Measurements from ENCODE around the gene MGAT4A. TPM values are rescaled to one million over a fixed set of nuclear protein-coding genes. Genes with fewer than 3 reads are reported as not detected.

The MGAT4A gene
- total and polyA plus RNA-seq, 10 of the 15 experiments (the other 5 are each of a cell fraction or from before 2014, with no cell fraction given), result 4.3 to 23.4 (median 13.6) TPM

DNA sequence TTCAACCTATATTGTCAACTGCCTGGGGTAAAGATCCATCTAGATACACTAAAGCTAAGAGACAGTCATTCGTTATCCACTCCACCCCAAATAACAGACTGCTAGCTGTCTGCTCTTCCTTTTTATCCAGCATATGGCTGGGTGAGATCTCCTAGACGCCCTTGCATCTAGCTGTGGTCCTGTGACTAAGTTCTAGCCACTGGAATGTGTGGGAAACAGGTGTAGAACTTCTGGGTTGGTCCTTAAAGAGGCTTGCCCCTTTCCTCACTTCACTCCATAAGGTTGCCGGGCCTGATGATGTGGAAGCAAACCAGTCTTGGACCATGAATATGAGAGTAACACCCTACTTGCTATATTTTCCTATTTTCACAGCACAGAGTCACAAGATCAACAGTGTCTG is 125.9 kb downstream of the MGAT4A start (continued):
- TF ChIP-seq, protein P1, sequence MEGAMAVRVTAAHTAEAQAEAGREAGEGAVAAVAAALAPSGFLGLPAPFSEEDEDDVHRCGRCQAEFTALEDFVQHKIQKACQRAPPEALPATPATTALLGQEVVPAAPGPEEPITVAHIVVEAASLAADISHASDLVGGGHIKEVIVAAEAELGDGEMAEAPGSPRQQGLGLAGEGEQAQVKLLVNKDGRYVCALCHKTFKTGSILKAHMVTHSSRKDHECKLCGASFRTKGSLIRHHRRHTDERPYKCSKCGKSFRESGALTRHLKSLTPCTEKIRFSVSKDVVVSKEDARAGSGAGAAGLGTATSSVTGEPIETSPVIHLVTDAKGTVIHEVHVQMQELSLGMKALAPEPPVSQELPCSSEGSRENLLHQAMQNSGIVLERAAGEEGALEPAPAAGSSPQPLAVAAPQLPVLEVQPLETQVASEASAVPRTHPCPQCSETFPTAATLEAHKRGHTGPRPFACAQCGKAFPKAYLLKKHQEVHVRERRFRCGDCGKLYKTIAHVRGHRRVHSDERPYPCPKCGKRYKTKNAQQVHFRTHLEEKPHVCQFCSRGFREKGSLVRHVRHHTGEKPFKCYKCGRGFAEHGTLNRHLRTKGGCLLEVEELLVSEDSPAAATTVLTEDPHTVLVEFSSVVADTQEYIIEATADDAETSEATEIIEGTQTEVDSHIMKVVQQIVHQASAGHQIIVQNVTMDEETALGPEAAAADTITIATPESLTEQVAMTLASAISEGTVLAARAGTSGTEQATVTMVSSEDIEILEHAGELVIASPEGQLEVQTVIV (IDR thresholded peaks at IDR 0.05; ENCODE audit: borderline replicate concordance, partially characterized antibody), result no peak
- TF ChIP-seq HCFC1 (IDR thresholded peaks at IDR 0.05; ENCODE audit: low read length), result no peak
- no peak for TF ChIP-seq NFYB (IDR thresholded peaks at IDR 0.05; ENCODE audit: insufficient read depth, low read depth, low read length)

DNA sequence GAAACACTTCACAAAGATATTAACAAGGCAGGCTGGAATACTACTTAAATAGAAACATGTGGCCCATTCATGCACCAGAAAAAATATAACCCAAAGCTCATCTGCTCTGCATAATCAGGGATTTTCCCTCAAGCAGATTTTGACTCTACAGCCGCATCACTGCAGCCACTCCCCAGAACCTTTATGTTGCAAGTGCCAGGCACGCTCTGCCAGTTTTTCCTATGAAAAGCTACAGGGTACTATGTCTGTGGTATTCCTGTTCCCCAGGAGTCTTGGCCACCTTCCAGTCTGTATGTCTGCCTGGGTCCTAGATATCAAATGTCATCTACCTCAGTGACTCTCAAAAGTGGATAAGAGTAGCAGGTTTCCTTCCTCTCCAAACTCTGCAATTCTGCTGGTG is 126.4 kb downstream of the MGAT4A start:
- Histone ChIP-seq H3K4me2 (ENCODE audit: control insufficient read depth, insufficient read depth) (no peak overlapping the region), H3K9me3 (replicated peaks; ENCODE audit: control insufficient read depth, insufficient read depth, low read length) (no peaks in the 10 kb centered on the region; the same call in 2 of the 3 replicates), H3K79me2 (ENCODE audit: control insufficient read depth, insufficient read depth, low read length) (peaks cover 38% of the 10 kb centered on the region), H2AFZ (ENCODE audit: control insufficient read depth, low read depth, low read length) (no peak overlapping the region), H3K36me3 (ENCODE audit: control insufficient read depth in 2 of 2, insufficient read depth in 2 of 2, low read length in 1 of 2) (peaks cover 0 to 16% of the 10 kb centered on the region in 2 experiments; a peak in 2 of 4 replicates), H3K4me1 (ENCODE audit: control insufficient read depth, insufficient read depth, low read length) (0 out of 2 replicates have a peak, but pooled peaks cover 5% of the 10 kb centered on the region), H3K27me3 (replicated peaks in 1 of 2; ENCODE audit: control insufficient read depth in 2 of 2, insufficient read depth in 2 of 2, low read length in 1 of 2) (no peaks in the 10 kb centered on the region), H3K4me3 (no peak overlapping the region), H3K9ac (ENCODE audit: control insufficient read depth, insufficient read depth, low read length) (no peak overlapping the region), H3K27ac (ENCODE audit: control insufficient read depth, insufficient read depth) (no peak overlapping the region), H4K20me1 (ENCODE audit: control insufficient read depth, insufficient read depth) (no peaks in the 10 kb centered on the region)
- RAD21 ChIA-PET (ENCODE audit: unreplicated experiment), result no interaction called here
- CTCF ChIA-PET, result no interaction called here
- in situ Hi-C loops (cut with MboI) (loop anchor here (5.0 kb wide), 1 partner anchor 192 kb away; no protein-coding TSS in a partner anchor), intact Hi-C loops (cut with micrococcal nuclease; ENCODE audit: unreplicated experiment) (no loop called here)
- TF ChIP-seq POU2F2 (IDR thresholded peaks at IDR 0.05; ENCODE audit: borderline replicate concordance, low read depth, low read length), result peak; percentile 28; the same call in 1 of the 3 replicates
- TF ChIP-seq SIN3A (IDR thresholded peaks at IDR 0.05; ENCODE audit: low read depth, low read length), result no peak
- no peak for TF ChIP-seq RAD51 (IDR thresholded peaks at IDR 0.05)
- TF ChIP-seq NRF1 (conservative IDR thresholded peaks at IDR 0.05; ENCODE audit: low read depth, low read length), result no peak
- TF ChIP-seq NR2F1 (conservative IDR thresholded peaks at IDR 0.05), result no peak
- no peak for TF ChIP-seq DPF2 (IDR thresholded peaks at IDR 0.05)
- TF ChIP-seq, protein P2, sequence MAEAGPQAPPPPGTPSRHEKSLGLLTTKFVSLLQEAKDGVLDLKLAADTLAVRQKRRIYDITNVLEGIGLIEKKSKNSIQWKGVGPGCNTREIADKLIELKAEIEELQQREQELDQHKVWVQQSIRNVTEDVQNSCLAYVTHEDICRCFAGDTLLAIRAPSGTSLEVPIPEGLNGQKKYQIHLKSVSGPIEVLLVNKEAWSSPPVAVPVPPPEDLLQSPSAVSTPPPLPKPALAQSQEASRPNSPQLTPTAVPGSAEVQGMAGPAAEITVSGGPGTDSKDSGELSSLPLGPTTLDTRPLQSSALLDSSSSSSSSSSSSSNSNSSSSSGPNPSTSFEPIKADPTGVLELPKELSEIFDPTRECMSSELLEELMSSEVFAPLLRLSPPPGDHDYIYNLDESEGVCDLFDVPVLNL (IDR thresholded peaks at IDR 0.05; ENCODE audit: low read depth, low read length), result no peak
- BruUV-seq (replicated peaks), result no TSS peak
- SMC1A ChIA-PET (ENCODE audit: uncharacterized antibody, unreplicated experiment), result interaction anchor here (0.6 to 1.2 kb wide), 2 partner anchors 191 to 233 kb away, joined by 3 to 4 read pairs; no protein-coding TSS in a partner anchor
- no peak for ATAC-seq
- no peak for DNase-seq (ENCODE audit: low read depth, low spot score)
- POLR2A ChIA-PET, result no interaction called here
- WGBS (ENCODE audit: insufficient coverage, insufficient replicate concordance, low lambda C conversion rate, missing lambda C conversion rate), result 23% methylated on average over 2 of the region's 2 CpGs
- no peak for FAIRE-seq

All from GM12878 (cell line).